ENCODE data around the gene SLC7A10.

SLC7A10 gene

DNA sequence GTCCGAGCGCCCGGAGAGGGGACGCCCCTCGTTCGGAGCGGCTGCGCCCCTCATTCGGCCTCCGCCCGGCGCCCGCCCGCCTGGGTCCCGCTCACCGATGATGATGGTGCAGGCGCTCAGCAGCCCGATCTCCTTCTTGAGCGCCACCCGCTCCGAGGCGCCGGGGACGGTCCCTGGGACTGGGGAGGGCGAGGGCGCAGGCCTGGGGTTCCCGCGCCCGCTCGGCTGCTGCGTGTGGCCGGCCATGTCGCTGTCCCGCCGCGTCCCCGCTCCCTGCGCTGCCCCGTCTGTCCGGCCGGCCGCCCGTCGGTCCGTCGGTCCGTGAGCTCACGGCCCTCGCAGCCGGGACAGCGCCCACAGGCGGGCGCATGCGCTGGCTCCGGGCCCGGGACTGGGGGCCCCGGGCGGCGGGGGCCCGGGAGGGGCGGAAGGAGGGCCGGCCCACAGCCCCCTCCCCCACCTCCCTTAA lies at the start of gene SLC7A10:
Gene SLC7A10, minus strand, starts transcription at position 393 of the 469 bp plus-strand sequence. Its CDS starts 147 bp downstream, at position 246.
- no peak for DNase-seq

DNA sequence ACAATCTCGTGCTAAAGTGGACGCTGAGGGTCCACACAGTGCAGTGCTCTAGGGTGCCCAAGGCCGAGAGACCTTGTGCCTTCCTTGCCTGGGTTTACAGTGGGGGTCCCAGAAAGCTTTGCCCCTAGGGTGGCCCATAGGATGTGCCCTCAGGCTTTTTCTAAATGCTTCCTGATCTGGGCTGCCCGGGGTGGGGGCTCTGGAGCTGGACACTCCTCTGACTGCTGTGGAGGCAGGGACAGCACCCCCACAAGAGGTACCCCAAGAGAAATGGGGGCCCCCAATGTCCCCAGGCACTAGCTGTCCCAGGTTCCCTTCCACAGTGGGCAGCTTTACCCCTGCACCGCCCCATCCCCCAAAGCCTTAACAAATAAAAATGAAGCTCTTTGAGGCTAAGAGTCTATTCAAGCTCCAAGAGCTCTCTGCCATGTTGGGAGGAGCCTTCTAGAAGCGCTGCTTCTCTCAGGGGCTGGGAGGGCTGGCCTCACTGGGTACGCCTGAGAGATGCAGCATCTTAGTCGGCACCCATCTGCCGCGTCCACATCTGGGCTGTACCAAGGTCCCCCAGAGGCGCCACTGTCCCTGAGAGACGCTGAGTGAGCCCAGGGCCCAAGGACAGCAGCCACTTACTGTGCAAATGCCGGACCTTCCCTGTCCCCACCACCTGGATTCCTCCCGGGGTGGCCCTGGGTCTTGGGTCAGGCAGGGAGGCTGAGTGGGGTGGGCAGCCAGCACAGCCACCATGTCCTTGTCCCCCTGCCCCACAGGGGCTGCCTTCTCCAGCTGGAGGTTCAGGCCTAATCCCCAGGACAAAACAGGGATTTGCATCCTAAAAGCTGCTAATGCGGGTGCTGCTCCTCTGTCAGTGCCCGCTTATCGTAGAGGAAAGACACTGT lies 49.3 kb upstream of the SLC7A10 start:
- DNase-seq: no peak

DNA sequence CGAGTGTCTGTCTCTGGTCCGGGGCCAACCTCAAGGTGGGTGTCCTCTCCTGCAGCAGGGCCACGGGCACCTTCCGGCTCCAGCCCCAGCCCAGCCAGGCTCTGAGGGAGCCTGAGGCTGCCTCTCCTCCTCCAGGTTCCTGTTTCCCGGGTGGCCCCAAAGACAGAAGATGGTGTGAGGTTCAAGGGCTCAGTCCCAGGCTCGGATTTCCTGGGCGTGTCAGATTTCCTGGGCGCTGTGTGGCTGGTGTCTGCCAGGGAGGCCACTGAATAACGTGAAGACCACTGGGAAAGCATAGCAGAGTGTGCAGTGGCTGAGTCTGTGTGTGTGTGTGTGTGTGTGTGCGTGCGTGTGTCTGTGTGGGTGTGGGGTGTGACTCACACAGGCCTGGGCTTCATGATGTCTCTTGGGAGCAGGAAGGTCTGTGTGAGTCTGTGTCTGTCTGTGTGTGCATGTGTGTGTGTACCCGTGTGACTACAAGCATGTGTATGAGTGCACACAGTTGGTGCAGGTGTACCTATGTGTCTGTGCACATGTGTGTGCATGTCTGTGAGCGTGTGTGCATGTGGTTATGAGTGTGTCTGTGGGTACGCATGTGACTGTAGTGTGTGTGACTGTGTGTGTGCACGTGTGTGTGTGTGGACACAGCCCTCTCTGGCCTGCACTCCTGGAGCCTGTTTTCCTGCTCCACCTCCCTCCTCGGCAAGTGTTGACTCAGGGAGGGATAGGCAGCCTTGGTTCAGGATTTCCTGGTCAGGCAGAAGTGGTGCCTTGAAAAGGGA lies 48.4 kb upstream of the SLC7A10 start:
- peak; percentile 70 for DNase-seq

DNA sequence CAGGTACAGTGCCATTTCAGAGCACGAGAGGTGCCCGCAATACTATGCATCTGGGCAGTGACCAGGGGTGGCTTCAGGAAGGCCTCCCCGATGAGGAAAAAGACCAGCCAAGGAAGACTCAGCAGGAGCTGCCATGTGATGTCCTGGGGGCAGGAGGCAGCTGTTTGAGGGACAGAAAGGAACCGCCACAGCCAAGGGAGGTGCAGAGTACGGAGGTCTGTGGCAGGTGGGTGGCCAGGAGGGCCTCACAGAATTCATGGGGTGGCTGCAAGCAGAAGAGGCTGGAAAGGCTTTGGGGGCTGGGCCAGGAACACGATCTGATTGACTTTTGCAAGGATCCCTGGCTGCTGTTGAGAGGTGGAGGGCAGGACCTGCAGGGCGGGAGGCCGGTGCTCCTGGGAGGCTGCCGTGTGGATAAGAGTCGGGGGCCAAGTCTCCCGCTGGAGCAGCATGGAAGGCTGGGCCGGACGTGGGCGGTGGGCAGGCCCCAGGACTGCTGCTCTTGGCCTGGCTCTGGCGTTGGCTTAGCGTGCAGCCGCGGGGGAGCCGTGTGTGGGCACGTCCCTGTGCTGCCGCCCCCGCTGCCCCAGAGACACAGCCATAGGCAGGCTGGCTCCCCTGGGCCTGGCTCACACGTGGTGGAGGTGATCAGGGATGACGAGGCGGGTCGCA lies 47.6 kb upstream of the SLC7A10 start:
- DNase-seq: no peak

DNA sequence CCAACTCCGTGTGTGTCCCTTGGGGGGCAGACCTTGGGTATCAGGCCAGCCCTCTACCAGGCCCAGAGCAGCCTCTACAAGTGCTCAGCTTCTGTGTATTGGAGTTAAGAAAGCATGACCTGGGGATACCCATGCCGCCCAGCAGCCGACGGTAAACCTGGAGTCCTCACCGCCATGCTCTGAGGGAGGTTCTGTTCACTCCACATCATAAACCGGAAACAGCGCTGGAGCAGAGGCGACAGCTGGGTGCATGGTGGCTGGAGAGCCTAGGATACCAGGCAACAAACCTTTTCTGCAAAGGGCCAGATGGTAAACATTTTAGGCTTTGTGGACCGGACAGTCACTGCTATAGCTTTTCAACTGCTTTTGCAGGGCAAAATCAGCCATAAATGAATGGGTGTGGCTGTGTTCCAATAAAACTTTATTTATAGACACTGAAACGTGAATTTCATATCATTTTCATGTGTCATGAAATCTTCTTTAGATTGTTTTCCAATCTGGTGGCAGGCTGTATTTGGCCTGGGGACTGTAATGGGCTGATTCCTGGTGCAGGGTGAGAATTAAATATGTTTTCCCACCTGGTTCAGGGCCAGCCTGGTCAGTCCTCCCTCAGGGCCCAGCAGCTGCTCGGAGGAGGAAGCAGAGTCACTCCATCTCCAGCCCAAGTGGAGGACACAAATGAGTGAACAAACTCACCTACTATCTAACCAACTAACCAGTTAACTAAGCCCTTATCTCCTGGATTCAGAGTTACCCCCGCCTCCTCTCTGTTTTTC lies 45.8 kb upstream of the SLC7A10 start:
- DNase-seq: no peak

DNA sequence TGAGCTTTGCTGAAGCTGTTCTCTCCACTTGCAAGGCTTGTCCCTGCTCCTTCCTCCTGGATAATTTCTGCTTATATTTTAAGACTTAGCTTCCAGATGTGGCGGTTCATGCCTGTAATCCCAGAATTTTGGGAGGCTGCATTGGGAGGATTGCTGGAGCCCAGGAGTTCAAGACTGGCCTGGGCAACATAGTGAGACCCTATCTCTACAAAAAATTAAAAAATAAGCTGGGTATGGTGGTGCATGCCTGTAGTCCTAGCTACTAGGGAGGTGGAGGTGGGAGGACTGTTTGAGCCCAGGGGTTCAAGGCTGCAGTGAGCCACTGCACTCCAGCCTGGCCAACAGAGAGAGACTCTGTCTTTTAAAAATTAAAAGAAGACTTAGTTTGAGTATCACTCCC lies 45.1 kb upstream of the SLC7A10 start:
- DNase-seq: no peak

DNA sequence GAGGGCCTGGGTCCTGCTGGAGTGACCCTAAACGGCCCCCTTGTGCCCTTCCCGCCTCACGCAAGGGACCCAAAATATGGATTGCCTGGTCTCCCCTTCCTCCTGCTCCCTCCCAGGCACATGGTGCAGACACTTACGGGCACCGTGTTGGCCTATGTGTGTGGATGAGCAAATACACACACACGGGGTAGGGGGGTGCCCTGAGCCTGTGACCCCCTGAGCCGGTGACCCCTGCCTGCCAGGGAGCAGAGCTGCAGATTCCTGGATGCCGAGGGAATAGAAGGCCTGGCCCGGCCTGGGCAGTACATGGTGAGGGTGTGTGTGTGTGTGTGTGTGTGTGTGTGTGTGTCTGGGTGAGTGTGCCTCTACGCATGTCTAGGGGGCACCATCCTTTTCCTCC lies 43.4 kb upstream of the SLC7A10 start:
- no peak for DNase-seq

DNA sequence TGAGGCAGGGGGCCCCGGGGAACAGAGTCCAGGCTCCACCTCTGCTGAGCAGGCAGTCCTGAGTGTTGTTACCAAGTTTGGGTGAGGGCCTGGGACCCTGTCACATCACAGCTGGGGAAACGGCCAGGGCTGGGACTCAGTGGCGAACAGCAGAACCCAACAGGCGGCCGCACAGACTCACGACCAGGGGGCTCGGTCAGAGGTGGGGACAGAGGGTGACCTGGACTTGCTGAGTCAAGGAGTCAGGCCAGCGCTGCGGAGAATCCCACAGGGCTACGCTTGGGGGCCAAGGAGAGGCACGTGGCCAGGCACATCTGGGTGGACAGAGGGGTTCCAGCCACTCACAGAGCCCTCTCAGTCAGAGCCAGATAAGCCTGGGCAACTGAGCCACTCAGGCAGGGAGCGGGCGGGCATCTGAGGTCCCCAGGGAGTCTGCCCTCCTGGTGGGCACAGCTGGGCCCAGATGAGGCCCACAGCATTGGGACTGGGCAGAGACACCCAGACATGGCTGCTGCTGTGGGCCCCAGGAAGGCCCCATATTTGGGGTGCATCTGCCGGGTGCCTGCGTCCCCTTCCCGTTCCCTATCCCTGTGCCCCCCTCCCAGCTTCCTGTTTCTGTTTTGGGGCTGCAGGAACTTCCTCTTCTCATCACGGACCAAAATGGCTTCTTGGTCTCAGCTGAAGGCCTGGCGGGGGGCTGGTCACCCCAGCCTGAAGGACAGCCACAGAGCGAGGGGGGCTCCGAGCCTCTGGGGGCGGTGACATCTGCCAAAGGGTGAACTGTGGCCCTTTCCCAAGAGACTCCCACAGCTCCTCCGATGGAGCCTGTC lies 42.7 kb upstream of the SLC7A10 start:
- no peak for DNase-seq

DNA sequence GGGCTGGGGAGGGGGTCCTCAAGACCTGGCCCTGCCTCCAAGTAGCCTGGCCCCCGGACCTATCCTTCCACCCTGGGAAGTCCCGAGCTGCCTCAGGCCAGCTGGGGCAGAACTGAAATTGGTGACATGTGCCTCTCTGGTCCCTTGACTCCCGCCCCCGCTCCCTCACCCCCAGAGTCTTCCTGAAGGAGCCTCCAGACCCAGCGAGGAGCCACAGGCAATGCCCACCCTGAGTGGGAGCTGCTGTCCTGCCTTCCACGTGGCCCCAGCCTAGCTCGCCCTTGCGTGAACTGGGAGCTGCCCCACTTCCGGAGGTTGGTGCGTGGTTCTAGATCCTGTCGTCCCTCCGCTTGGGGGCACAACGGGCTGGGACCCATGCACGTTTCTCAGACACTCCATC lies 42.1 kb upstream of the SLC7A10 start:
- DNase-seq: no peak

DNA sequence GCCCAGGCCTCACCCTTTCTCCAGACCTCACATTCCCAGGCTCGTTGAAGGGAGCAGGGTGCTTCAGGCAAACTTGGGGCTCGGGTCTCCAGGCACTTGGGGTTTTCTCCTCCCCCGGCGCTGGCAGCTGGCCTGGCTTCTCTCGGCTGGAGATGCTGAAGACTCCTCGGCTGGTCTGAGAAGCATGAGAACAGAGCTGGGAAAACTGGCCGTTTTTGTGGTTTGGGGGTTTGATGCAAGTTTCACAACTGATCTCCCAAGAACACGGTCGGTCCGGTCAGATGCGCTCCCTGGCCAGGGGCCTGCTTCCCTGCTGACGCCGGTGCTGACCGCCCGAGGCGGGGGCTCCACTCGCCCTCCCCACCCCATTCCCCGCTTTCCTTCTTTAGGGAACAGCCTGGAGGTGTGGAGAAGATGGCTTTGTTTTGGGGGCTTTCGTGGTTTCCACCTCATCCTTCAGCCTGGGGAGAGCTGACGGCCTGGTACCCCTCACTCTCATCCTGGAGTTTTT lies 41.4 kb upstream of the SLC7A10 start:
- DNase-seq: no peak

DNA sequence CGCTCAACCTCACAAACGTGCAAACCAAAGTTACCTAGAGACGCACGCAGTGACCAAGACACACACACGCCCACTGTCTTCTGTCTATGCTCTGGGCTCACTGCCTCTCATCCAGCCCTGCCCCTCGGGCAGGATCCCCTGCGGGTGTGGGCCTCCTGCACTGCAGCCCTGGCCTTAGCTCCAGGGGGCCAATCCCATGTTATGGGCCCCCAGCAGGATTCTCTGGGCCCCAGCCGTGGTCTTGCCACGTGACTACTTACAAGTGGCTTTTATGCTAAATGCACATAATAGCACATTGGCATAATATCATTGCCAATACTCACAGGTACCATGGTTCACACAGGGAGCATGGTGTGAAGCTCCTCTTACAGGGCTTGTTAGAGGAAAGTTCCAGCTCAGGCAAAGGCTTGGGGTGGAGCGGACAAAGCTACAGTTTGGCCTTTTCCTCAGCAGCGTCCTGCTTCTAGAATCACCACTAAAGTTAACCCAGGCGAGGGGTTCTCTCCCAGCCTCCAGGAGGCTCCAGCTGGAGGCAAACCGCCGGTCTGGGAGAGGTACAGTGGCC lies 39.3 kb upstream of the SLC7A10 start:
- no peak for DNase-seq

DNA sequence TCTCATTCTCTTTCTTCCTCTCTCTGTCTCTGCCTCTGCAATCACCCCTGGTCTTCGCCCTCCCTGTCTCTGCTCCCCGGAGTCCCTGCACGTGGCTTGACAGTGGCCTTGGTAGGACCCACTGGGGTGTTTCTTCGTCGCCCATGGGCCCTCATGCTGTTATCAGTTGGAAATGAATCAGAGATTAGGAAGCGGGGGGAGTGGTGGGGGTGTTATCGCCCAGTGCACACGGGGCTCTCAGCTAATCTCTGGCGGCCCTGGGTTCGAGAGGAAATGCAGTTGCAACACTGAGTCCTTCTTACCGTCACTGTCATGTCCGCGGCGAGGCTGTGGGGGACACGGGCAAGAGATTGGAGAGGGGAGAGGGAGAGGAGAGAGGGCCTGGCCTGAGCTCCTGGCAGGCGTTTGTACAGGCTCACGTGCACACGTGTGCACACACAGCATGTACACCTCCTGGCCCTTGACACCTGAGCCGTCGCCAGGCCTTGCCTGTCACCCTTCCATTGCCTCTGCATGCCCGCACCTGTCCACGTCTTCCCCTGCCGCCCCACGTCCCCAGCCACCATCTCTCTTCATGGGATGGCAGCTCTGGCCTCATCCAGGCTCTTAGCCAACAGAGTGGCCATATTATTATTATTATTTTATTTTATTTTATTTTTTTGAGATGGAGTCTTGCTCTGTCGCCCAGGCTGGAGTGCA lies 37.8 kb upstream of the SLC7A10 start:
- no peak for DNase-seq

DNA sequence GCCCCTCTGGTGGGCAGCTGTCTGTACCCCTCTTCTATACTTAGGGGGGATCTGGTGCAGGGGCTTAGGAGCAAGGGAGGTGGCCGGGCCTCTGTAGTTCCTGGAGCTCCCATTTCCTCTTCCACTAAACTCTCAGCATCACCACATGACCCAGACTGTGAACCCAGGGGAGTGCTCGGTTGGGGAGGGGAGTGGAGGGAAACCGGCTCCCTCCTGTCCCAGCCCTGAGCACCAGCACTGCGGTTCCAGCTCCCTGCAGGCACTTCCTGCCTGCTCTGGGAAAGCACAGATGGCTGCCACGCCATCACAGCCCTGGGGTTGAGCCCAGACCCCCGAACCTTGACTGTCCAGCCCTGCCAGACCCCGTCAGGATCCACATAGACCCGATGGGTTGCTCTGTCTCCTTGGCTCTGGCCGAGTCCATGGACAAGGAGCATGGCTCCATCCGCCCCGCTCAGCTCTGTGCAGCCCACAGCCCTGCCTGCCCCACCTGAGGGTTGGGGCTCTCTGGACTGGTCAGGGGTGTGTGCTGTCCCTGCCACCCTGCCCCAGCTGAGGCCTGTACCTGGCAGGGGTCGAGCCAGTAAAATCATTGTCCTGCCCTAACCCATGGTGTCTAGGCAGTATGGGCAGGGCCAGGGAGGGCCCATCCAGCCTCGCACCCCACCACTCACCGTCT lies 36.0 kb upstream of the SLC7A10 start:
- DNase-seq: no peak

DNA sequence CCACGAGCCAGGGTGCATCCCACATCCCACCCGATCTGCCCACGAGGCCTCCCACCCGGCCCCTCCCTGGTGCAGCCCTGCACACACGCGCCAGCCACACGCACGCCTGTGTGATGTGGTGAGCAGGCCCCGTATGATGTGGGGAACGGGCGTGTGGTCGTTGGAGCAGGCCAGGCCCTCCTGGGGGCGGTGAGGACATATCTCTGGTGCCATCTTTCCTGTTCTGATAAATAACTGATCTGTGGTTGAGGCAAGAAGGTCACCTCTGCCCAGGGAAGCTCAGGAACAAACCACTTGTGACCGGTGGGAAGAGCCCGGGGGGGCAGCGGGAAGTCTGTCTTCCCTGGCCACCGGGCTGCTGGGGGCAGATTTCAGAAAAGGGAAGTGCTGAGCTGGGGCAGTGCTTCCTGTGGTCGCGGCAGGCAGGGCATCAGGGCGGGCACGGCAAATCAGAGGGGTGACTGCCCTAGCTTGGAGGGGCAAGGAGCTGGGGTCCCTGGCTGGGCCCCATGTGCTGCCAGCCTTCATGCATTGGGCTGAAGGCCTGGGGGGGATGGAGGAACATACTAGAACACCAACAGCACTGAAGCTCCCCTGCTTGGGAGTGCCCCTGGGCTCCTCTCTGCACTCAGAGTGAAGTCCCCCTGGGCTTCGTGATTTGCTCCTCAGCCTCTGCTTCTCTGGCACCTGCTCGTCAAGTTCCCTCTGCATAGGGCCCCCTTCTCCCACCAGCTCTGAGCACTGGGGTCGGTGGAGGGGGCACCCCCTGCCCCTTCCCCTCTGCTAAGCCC lies 35.2 kb upstream of the SLC7A10 start:
- DNase-seq: no peak

DNA sequence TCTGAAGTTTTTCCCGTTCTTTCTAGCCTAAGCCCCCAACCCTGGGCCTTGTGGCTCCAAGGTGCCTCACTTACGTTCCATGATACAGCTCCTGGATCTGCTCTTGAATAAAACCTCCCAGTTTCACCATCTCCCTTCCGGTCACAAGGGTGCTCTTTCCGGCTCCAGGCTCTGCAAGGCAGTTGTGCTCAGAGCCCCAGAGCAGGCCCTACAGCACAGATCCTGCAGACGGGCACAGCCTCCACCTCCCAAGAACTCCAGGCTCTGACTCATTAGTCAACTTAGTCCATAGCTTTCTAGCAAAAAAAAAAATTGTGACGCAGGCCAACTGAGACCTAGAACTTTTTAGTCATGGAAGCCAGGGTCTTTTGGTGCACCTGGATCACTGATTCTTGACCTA lies 33.9 kb upstream of the SLC7A10 start:
- no peak for DNase-seq

DNA sequence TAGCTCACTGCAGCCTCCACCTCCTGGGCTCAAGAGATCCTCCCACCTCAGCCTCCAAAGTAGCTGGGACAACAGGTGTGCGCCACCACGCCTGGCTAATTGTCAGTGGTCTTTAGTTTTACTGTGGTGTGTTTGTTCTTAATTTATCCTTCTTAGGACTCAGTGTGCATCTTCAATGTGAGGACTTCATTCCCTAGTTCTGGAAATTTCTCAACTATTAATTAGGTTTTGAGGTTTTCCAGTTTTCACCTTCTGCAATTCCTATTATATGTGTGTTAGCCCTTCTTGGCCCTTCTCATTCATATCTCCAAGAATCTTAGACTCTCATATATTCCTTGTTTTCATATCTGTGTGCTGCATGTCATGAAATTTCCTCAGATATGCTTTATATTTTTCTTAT lies 32.2 kb upstream of the SLC7A10 start:
- DNase-seq: no peak

DNA sequence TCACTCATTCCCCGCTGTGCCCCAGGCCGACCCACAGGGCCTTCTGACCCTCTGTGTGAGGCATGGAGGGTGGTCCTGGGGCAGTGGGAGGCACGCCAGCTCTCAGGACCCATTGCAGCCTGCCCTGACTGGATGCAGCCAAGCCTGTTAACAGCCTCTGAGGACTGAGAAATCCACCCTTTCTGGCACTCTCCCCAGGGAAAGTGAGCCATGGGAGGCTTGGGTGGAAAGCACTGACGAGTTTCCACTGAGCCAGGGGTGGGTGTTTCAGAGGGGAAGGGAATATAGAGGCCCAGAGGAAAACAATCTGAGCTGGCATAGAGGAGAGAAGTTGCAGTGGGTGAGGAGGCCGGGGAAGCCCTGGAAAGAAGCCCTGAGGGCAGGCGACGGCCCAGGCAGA lies 30.6 kb upstream of the SLC7A10 start:
- no peak for DNase-seq

DNA sequence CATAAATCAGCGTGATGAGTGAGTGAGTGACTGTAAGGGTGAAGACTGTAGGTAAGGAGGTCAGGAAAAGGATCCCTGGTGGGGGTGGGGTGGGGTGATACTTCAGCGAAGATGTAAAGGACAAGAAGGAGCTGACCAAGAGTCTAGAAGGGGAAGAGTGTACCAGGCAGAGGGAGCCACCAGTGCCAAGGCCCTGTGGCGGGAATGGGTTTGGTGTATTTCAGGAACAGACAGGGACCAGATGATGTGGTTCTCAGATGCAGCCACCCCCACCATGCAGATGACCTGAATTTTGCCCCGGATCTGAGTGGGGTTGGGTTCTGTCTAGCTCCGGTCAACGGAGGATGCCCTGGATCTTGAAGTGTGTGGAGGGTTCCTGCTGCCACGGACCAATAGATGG lies 30.1 kb upstream of the SLC7A10 start:
- DNase-seq: no peak

DNA sequence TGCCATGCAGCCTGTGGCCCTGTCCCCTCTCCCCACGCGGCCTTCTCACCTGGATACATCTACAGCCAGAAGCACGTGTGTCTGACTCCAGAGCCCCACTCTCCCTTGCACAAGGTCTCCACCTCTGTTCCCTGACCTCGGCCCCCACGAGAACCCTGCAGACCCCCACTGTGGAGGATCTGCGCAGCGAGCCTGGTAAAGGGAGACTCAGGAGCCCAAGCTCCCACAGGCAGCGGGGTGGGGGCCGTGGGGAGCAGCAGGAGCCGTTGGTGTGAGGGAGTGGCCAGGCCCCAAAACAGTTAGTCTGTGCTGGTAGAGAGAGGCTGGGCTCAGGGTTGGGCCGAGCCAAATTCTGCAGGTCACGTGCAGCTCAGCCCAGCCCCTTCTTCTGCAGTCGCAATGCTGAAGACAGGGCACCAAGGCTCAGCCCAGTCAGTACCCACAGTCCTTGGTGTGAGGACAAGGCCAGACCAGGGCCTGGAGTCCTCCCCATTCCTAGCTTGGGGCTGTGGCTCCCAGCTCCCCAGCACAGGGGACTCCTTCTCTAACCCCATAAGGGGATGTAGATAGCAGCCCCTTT lies 28.7 kb upstream of the SLC7A10 start:
- DNase-seq: no peak

Measured in activated CD8-positive, alpha-beta memory T cell treated with anti-CD3 and anti-CD28 coated beads for 24 hours (primary cell).